ENCODE data around the gene NDUFS4.

DNA sequence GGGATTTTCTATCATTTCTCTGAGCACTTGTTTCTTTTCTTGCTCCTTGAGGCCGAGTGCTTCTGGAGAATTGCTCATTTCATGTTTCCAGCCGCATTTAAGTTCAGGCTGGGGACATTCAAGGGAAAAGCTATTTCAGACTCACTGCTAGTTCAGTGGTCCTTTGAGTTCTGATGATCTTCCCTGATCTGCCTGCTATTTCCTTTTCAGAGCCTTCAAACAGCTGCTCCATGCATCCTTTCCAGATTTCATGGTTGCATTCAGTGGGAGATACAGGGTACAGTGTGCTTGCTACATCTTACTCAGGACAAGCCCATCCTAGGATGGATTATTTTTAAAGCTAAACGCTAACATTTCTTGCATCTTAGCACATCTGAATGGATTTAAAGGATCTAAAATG, 14.7 kb downstream of the NDUFS4 start:
- TF ChIP-seq, protein P1, sequence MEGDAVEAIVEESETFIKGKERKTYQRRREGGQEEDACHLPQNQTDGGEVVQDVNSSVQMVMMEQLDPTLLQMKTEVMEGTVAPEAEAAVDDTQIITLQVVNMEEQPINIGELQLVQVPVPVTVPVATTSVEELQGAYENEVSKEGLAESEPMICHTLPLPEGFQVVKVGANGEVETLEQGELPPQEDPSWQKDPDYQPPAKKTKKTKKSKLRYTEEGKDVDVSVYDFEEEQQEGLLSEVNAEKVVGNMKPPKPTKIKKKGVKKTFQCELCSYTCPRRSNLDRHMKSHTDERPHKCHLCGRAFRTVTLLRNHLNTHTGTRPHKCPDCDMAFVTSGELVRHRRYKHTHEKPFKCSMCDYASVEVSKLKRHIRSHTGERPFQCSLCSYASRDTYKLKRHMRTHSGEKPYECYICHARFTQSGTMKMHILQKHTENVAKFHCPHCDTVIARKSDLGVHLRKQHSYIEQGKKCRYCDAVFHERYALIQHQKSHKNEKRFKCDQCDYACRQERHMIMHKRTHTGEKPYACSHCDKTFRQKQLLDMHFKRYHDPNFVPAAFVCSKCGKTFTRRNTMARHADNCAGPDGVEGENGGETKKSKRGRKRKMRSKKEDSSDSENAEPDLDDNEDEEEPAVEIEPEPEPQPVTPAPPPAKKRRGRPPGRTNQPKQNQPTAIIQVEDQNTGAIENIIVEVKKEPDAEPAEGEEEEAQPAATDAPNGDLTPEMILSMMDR (IDR thresholded peaks at IDR 0.05; ENCODE audit: poor library complexity), result no peak
- no peak for TF ChIP-seq EZH2 (IDR thresholded peaks at IDR 0.05; ENCODE audit: borderline replicate concordance)
- no peak for TF ChIP-seq EZH2phosphoT487 (IDR thresholded peaks at IDR 0.05; ENCODE audit: low read depth, severe bottlenecking, unreplicated experiment)
